A549 (cell line): ENCODE measurements around the gene MYO7A.

Experiments used
- CEBPB ChIP-seq, 2 experiments: fragments of >200 bp in 1 of 2; sonication (Bioruptor Twin) in 1 of 2; formaldehyde crosslinking in 1 of 2; IDR thresholded peaks; 2 replicates each; pipeline ENCODE4 v1.6.1; 2012 to 2016
- CTCF ChIP-seq: fragments of >200 bp; sonication (Bioruptor Twin); formaldehyde crosslinking; IDR thresholded peaks from 3 replicates; pipeline ENCODE4 v1.5.1; 2016
- POLR2A ChIP-seq: IDR thresholded peaks from 2 replicates; pipeline ENCODE4 v1.6.1; 2012; ENCODE audit warnings: mild to moderate bottlenecking, low read length

GRCh38 chr11:77150836-77151235 lies 22.8 kb downstream of the MYO7A start:
- TF ChIP-seq CTCF (no peak), POLR2A (no peak), CEBPB (IDR thresholded peaks at IDR 0.05) (no peak)
